ENCODE results near the gene ZNF700. TPM values are rescaled to one million over a fixed set of nuclear protein-coding genes. Genes with fewer than 3 reads are reported as not detected.
"Not testable (repeated sequence)": the region's sequence is repeated elsewhere in the genome, so short reads cannot be mapped to it uniquely, and the experiment has no call there.

Gene ZNF700
- total and polyA plus RNA-seq, 12 donors, result 2.4 to 11.3 (median 4.4) TPM

- intact Hi-C loops (cut with DNase I), result loop anchor here in 1 of 10 donors (5.0 kb wide), 1 partner anchor 60 kb away; no protein-coding TSS in a partner anchor
- WGBS, 2 donors, result 96 to 99% methylated on average over 3 of the region's 3 CpGs
- H3K4me1 ChIP-seq, result peaks cover 0 to 33% (median 19%) of the 10 kb centered on the region in 9 donors
- DNase-seq (no peak), ATAC-seq (no peak)
- peak overlapping the region in 1 of 10 donors; percentile 18 for H3K27ac ChIP-seq
- peaks cover 0 to 5% (median 0%) of the 10 kb centered on the region in 11 donors for H3K9me3 ChIP-seq
- TF ChIP-seq CTCF (IDR thresholded peaks at IDR 0.05), result no peak
- H3K4me3 ChIP-seq, result no peak overlapping the region
- peaks cover 0 to 10% (median 0%) of the 10 kb centered on the region in 9 donors for H3K36me3 ChIP-seq
- no peaks in the 10 kb centered on the region for H3K27me3 ChIP-seq
Measured at GRCh38 chr19:11927227-11927626, 2.3 kb downstream of the ZNF700 start.

GRCh38 chr19:11931051-11931450 lies 6.1 kb downstream of the ZNF700 start:
- Histone ChIP-seq H3K36me3 (peaks cover 0 to 15% (median 0%) of the 10 kb centered on the region in 9 donors), H3K4me3 (no peak overlapping the region), H3K27ac (no peak overlapping the region), H3K27me3 (no peaks in the 10 kb centered on the region), H3K4me1 (peaks cover 0 to 12% (median 10%) of the 10 kb centered on the region in 9 donors), H3K9me3 (peaks cover 0 to 27% (median 3%) of the 10 kb centered on the region in 11 donors)
- DNase-seq (no peak), ATAC-seq (no peak)
- WGBS, 2 donors, result 89 to 91% methylated on average over 3 of the region's 3 CpGs
- no peak for TF ChIP-seq CTCF (IDR thresholded peaks at IDR 0.05)
- intact Hi-C loops (cut with DNase I), result no loop called here

GRCh38 chr19:11931513-11931912 lies 6.6 kb downstream of the ZNF700 start:
- DNase-seq (no peak), ATAC-seq (no peak)
- 98 to 99% methylated on average over 3 of the region's 3 CpGs for WGBS, 2 donors
- Histone ChIP-seq H3K9me3 (peaks cover 0 to 32% (median 3%) of the 10 kb centered on the region in 11 donors), H3K36me3 (peaks cover 0 to 15% (median 0%) of the 10 kb centered on the region in 9 donors), H3K27me3 (no peaks in the 10 kb centered on the region), H3K27ac (no peak overlapping the region), H3K4me1 (peaks cover 0 to 8% (median 5%) of the 10 kb centered on the region in 9 donors), H3K4me3 (no peak overlapping the region)
- intact Hi-C loops (cut with DNase I), result no loop called here
- no peak for TF ChIP-seq CTCF (IDR thresholded peaks at IDR 0.05)

- H3K27me3 ChIP-seq; DNase-seq; intact Hi-C loops (cut with DNase I); H3K27ac ChIP-seq; H3K4me3 ChIP-seq; ATAC-seq; H3K4me1 ChIP-seq: not testable (repeated sequence)
- Histone ChIP-seq H3K36me3 (peaks cover 0 to 27% (median 6%) of the 10 kb centered on the region in 9 donors), H3K9me3 (peaks cover 0 to 70% (median 15%) of the 10 kb centered on the region in 11 donors)
- WGBS, 2 donors, result 98 to 99% methylated on average over 3 of the region's 3 CpGs
Measured at GRCh38 chr19:11935829-11936228, 10.9 kb downstream of the ZNF700 start.

GRCh38 chr19:11938383-11938782 lies 13.5 kb downstream of the ZNF700 start:
- Histone ChIP-seq H3K36me3 (peaks cover 0 to 53% (median 18%) of the 10 kb centered on the region in 9 donors), H3K9me3 (peaks cover 0 to 91% (median 35%) of the 10 kb centered on the region in 11 donors)
- WGBS, 2 donors, result 98 to 100% methylated on average over 3 of the region's 3 CpGs

GRCh38 chr19:11941361-11941887 lies 16.5 kb downstream of the ZNF700 start:
- H3K4me3 ChIP-seq; ATAC-seq; DNase-seq; H3K27me3 ChIP-seq; intact Hi-C loops (cut with DNase I); H3K4me1 ChIP-seq; H3K27ac ChIP-seq: not testable (repeated sequence)
- Histone ChIP-seq H3K9me3 (peaks cover 0 to 98% (median 64%) of the 10 kb centered on the region in 11 donors), H3K36me3 (peaks cover 0 to 82% (median 32%) of the 10 kb centered on the region in 9 donors)
- WGBS, 2 donors, result 95 to 96% methylated on average over 29 of the region's 29 CpGs

More at GRCh38 chr19:11938383-11938782, 13.5 kb downstream of the ZNF700 start:
- H3K27ac ChIP-seq; DNase-seq; H3K27me3 ChIP-seq; H3K4me3 ChIP-seq; H3K4me1 ChIP-seq; intact Hi-C loops (cut with DNase I); ATAC-seq: not testable (repeated sequence)
